GM19463 (cell line): Measurements from ENCODE around the gene OR2B6.

Source experiments
- ATAC-seq: cut with Tn5 transposase; IDR thresholded peaks from one replicate; pipeline ENCODE4 v1.9.1; 2021; ENCODE audit warnings: mild to moderate bottlenecking, moderate library complexity; ENCODE audit not compliant: unreplicated experiment

Gene OR2B6

DNA sequence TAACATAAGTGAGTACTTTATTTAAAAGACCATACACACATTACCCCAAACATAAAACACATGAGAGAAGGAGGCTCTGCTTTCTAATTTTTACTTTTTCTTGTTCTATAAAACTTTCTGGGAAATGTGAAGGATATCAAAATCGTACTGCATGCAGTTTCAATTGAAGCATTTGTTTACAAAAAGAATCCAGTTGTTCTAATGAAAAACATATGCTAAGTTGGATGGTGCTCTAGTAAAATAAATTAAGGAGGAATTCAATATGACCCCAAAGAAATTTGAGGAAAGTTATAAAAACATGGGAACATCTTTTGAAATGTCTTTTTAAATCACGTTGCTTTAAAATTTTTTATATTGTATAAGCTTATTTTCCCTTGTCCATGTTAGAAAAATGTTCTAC, 37.6 kb downstream of the OR2B6 start:
- ATAC-seq, result no peak

DNA sequence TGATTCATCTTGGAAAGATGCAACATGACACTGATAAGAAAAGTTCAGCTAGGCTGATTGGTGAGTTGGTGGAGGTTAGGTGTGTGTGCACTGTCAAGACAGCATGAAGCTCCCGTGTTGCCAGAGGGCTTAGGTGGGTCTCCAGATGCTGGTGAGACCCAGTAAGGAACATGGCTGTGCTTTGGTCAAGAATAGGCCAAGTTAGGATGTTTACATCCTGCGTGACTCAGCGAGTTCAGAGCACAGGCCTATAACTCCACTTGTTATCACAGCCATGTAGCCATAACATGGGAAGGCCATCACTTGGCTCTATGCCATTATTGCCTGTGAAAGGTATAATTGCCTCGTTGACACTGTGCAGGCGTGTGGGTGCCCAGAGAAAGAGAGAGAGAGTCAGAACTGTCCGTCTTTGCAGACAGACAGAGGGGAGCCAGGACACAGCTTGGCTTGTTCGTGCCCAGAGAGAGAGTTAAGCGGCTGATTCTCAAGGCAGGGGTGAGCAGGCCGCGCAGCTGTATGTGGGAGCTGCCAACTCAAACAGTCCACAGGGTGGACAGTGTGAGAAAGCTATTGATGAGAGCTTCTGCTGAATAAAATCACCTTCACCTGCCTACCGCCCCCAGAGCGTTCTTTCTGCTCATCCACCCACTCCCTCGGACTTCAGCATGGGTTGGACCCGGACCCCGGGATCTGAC, 43.5 kb downstream of the OR2B6 start:
- no peak for ATAC-seq

DNA sequence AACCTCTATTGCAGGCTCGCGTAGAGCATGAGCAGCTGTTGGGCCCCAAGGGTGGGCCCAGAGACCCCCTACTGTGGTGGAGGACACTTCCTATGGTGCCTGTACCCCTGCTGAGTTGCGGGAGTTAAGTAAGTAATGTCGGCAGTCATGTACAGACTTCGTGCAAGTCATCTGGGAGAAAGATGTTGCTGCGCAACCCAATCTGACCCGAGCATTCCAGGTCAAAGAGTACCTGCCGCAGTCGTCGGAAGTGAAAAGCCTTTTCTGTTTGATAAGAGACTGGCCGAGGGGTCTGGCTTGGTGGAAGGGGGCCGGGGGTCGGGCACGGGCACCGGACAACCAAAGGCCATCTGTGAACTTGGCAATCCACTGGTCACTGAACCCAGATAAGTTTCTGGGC, 44.3 kb downstream of the OR2B6 start:
- no peak for ATAC-seq

DNA sequence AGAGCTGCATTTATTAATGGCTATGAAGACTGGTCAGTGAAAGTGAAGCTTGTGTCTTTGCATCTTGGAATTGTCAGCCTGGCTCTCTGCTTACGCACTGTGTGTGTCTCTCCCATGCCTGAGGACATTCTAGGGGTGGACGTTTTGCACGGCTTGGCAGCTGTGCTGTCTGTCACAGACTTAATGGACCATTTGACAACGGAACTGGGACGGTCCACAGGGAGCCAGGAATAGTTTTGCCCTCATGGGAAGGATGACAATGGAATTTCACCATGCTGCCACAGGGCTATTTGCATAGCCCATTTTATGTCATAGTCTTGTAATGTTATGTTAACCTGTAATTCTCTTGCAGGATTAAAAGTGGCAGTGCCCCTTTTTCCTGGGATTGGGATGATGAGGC, 44.7 kb downstream of the OR2B6 start:
- no peak for ATAC-seq

- ATAC-seq, result no peak
Measured at GRCh38 chr6:28002161-28002560, 45.1 kb downstream of the OR2B6 start.

DNA sequence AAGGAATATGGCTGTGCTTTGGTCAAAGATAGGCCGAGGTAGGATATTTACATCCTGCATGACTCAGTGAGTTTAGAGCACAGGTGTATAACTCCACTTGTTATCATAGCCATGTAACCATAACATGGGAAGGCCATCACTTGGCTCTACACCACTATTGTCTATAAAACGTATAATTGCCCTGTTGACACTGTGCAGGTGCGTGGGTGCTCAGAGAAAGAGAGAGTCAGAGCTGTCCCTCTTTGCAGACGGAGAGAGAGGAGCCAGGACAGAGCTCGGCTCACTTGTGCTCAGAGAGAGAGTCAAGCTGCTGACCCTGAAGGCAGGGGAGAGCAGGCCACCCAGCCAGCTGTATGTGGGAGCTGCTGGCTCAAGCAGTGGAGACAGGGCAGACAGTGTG, 46.0 kb downstream of the OR2B6 start:
- ATAC-seq, result no peak

DNA sequence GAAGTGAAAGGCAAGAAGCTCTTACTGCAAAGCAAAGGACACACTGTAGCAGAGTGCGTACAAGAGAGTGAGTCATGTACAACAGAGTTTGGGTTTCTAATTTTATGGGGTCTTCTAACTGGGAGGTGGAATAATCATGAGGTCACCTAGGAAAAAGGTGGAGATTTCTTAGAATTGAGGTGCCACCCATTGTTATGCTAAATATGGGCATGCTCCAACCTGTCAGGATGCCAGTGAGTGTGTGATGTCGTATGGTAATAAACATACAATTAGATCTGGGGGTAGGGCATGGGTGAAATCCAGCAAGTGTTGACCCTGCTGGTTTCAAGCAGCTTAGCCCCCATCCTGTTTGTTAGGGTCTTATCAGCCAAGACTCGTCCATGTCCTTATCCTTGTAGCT, 46.6 kb downstream of the OR2B6 start:
- ATAC-seq, result no peak

- no peak for ATAC-seq
Measured at GRCh38 chr6:28004350-28005151, 47.5 kb downstream of the OR2B6 start.

DNA sequence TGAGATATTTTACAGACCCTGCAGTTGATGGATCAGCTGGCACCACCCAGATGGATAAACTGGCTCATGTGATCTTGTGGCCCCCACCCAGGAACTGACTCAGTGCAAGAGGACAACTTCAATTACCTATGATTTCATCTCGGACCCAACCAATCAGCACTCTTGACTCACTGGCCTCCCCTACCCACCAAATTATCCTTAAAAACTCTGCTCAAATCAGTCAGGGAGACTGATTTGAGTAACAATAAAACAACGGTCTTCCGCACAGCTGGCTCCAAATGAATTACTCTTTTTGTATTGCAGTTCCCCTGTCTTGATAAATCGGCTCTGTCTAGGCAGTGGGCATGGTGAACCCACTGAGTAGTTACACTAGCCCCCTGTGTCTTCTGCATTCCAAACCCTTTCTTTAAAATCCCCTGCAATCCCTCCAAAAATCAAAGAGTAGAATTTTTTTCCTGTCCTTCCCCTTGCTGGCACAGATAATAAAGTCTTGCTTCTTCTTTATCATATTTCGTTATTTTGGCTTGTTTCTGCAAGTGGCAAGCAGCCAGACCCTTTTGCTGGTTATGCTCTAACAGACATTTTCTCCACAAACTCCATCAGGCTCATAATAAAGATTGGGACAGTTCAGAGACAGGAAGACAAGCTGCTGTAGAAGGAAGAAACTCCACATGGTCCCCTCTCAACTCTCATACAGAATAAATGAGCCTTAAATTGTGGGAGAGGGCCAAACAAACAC, 48.3 kb downstream of the OR2B6 start:
- no peak for ATAC-seq

- no peak for ATAC-seq
Measured at GRCh38 chr6:28005975-28006374, 48.9 kb downstream of the OR2B6 start.
